Measurements from ENCODE around the gene SP3.

SP3 gene

DNA sequence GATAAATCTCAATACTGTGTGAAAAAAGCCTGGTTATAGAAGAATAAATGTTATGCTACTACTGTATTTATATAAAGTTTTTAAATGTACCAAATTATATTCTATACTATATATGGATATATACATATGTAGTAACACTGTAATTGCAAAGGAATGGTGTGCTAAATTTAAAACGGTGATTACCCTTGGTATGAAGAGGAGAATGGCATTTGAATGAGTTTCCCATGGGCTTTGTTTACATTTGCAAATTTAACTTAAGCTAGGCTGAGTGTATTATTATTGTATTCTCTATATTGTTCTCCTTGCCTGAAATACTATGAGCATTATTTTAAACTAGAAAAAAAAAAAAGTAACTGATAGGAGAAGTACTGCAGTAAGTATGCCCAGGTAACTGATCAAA is 4.7 kb upstream of the SP3 start:
- no peak for DNase-seq (ENCODE audit: low read depth in 2 of 3, low spot score in 2 of 3)

DNA sequence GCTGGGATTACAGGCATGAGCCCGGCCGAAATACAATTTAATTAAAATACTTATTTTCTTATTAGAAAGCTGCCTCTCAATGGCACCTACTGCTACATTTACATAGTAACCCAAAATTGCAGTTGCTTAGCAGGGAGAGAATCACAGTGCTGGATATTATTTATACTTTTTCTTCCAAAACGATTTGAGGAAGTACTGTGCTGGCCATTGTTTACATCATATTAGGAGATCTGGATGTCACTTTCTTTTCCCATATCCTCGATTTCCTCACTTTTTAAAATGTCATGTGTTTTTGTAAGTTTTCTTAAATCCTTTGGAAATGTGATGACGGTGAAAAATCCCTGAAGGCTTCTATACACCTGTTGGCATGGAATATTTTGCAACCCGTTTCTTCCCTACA is 3.4 kb upstream of the SP3 start:
- DNase-seq (ENCODE audit: low read depth in 2 of 3, low spot score in 2 of 3), result no peak

DNA sequence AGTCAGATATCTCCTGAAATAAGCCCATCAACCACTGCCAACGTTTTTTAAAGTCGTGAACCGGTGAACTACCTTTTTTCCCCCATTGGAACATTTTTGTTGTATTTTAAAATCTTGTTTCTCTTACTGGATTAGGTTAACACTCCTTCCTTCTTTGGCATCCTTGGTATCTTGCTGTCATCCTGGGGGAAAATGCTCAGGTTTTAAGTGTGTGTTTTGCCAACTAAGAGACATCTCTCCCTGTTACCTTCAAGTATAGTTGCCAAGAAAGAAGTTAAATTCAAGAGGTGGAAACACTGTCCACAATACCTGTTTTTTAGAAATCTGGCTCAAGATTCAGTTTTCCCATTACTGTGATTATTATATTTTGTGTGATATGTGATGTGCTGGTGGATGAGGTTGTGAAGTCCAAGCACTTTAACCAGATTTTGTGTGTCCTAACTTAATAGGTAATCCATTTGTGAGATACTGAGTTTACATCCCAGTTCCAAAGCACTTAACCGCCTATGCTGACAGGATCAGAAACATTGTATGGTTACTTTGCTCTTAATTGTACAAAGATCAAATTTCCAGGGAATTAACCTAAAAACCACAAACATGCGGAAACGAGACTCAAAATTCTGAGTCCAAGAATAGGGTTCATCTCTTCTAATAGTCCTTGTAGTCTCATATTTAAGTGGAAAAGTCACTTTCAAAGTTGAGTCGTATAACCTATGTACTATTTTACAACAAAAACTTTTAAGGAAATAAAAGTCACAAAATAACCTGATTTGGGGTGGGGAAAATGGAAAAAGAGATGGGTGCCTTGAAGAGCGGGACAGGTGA is 1.3 kb upstream of the SP3 start:
- no peak for DNase-seq (ENCODE audit: low read depth in 2 of 3, low spot score in 2 of 3)

DNA sequence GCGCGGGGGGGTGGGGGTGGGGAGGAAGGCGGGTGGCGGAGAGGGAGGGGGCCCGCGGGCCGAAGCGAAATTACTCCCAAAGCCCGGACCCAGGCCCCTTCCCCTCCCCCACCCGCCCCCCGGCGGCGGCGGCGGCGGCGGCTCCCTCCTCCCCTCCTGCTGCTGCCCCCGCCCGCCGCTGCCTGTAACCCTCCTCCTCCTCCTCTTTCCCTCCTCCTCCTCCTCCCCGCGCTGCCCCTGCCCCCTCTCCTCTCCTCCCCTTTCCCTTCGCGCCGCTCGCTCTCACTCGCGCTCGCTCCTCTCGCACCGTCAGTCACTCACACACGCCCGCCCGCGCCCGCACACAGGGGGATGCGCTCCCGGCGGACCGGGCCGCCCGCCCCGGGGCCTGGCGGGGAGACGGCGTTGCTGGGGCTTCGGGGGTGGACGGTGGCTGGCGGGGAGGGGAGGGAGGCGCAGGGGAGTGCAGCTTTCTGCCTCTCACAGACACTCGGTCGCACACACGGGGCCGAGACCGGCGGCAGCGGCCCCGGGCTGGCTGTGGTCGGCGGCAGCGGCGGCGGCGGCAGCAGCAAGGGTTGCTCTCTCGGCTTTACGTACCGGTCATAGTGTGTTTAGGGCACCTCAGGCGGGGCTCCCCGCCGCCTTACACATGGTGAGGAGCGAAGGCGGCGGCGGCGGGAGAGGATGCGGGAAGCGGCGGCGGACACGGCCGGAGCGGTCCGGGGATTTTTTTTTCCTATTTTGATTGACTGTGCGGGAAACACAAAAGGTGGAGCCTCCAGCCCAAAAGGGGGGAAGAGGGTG is 405 bp downstream of the SP3 start:
- DNase-seq (ENCODE audit: low read depth in 2 of 3, low spot score in 2 of 3), result peak; percentile 55 to 64 (median 61)

DNA sequence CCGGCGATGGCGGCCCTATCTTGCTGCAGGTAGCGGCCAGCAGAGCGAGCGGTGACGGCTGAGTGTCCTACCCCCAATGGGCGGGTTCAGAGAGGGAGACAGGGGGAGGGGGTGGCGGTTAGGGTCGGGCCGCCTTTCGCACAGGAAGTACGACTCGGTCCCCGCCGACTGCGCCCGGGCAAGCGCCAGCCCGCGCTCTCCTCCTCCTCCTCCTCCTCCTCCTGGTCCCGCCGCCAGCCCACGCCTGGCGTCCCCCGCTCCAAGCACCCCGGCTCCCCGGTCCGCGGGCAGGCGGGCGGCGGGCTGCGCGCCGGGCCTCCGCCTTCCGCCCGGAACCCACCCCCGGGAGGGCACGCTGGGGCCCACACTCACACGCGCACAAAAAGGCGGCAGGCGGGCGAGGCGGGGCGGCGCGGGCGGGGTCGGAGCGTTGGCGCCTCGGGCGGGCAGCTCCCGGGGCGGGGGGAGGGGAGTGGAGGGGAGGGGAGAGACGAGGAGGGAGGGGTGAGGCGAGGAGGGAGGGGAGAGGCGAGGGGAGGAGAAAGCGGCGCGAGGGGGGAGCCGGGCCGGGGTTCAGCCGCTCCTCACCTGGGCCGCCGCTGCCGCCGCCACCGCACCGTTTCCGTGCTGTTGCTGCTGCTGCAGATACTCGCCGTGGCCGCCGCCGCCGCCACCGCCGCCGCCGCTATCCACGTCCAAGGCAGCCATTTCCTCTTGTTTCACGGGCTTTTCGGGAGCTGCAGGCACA is 1.2 kb downstream of the SP3 start:
- peak; percentile 74 to 87 (median 86) for DNase-seq (ENCODE audit: low read depth in 2 of 3, low spot score in 2 of 3)

DNA sequence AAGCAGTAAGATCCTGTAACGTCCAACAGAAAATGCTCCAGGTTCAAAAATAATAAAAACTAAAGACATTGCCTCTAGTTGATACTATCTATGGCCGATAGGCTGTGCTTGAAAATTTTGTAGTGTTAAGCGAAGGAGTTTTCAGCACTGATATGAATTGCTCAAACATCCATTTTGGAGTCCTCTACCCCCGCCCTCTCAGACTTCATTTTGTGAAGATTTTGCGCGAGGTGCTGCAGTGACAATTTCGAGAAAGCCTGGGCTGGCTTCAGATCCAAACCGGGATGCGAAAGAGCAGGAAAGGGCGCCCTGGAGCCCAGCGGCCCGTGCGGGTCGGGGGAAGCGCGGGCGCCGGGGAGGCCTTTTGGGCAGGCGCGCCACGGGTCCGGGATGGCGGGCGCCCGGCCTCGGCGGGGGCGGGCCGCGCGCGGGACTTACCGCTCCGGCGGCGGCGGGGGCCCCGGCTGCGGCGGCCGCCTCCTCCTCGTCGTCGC is 1.8 kb downstream of the SP3 start:
- DNase-seq (ENCODE audit: low read depth in 2 of 3, low spot score in 2 of 3), result peak in 1 of 3 experiments; percentile 50

DNA sequence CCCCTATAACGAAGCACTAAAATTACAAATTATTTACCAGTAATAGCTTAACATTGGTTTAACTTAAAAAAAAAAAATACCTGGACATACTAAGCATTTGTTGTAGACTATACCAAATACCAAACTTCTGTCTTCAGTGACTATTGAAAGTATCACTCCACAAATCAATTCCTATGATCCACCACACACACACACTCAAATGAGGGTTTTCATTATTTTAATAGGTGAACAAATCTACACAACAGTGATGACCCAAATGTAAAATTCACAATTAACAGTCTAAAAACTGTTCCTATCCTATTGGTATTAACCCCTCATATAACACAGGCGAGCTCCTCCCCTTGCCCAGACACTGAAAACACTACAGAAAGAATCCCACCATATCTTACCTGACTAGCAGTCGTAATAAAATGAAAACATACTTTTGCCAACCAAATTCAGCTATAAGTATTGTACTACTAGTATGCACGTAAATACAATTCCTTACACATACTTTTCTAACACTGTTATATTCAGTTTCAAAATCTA is 2.5 kb downstream of the SP3 start:
- no peak for DNase-seq (ENCODE audit: low read depth in 2 of 3, low spot score in 2 of 3)

DNA sequence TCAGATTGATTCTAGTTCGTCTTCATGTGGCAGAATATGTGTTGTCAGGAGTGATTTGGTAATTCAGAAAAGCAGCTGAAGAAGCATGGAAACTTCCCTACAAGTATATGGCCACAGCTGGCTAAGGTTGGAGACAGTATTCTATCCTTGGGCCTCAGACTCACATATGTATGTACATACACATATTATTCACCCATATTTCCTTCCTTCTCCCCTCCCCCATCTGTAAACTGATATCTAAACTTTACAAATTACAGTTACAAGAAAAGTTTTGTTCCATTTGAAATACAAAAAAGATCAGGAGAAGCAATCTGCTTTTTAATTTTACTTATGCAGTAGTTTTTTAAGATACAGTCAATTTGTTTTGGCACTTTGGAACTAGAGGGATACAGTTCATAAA is 3.1 kb downstream of the SP3 start:
- no peak for DNase-seq (ENCODE audit: low read depth in 2 of 3, low spot score in 2 of 3)

DNA sequence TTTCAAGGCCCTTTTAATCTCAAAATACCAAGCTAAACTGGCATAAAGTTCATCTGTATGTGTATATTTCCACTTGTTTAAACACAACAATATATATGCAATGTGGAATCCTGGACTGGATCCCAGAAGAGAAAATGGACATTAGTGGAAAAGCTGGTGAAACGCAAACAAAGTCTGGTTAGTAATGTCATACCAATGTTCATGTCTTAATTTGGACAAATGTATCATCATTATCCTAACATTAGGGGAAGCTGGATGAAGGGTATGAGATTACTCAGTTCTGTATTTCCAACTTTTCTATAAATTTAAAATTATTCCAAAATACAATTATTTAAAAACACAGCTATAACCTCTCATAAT is 3.8 kb downstream of the SP3 start:
- DNase-seq (ENCODE audit: low read depth in 2 of 3, low spot score in 2 of 3), result no peak

DNA sequence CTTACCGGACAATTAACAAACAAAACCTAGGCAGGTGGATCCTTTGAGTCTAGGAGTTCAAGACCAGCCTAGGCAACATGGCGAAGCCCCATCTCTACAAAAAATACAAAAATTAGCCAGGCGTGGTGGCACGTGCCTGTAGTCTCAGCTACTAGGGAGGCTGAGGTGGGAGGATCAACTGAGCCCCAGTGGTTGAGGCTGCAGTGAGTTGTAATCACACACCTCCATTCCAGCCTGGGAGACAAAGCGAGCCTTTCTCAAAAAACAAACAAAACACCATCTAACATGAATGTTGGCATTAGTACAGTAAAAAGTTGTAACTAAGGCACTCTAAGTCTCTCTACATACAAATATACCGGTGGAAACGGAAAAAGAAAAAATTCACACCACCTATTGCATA is 5.3 kb downstream of the SP3 start:
- DNase-seq (ENCODE audit: low read depth in 2 of 3, low spot score in 2 of 3), result no peak

DNA sequence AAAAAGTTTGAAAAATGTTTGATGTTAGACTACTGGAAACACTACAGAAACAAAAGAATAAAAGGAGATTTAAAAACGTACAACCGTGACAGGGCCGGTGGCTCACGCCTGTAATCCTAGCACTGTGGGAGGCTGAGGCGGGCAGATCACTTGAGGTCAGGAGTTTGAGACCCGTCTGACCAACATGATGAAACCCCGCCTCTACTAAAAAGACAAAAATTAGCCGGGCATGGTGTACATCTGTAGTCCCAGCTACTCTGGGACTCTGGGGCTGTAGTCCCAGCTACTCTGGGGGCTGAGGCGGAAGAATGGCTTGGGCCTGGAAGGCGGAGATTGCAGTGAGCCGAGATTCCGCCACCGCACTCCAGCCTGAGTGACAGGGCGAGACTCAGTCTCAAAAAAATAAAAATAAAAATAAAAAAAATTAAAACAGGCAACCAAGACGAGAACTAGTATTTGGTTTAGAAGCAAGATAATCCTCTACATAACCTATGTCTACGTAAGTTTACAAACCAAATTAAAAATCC is 5.8 kb downstream of the SP3 start:
- DNase-seq (ENCODE audit: low read depth in 2 of 3, low spot score in 2 of 3), result no peak

DNA sequence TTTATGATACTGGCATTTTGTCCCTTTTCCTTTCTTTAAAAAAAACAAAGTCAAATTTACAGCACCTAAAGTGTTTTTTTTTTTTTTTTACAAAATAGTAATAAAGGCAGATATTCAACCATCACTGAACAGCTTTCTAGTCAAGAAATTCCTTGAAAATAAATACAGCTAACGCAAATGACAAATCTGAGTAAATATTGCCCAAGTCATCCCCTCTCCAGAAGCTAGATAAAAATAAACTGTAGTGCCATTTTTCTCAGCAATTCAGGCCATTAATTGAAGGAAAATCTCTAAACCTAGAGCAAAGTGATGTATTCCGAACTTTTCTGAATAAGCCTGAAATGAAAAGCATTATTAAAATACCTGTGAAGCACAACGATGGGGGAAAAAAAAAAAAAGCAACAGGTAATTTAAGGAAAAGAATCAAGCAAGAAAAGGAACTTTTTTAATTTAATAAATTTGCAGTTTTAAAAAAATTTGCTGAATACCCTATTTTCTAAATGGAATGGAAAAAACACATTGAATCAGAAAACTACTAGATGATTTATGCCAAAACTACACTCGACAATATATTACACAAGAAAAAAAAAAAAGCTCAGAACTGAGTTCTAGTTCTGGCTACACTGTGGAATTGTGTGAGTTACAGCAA is 6.9 kb downstream of the SP3 start:
- no peak for DNase-seq (ENCODE audit: low read depth in 2 of 3, low spot score in 2 of 3)

DNA sequence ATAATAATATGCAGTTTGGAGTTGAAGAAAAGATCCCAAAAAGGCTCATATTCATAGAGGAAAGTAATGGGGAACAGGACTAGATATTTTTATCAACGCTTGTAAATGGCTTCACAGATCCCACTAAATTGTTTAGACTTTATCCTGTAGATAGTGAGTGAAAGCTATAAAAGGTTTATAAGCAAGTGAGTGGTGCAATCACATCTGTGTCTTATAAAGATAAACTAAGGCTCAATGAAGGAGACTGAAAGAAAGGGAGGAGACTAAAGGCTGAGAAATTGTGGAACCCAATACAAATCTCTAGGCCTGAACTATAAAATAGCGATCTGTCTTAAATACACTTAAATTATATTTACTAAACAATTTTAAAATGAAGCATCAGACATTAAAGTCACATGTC is 7.7 kb downstream of the SP3 start:
- DNase-seq (ENCODE audit: low read depth in 2 of 3, low spot score in 2 of 3), result no peak

DNA sequence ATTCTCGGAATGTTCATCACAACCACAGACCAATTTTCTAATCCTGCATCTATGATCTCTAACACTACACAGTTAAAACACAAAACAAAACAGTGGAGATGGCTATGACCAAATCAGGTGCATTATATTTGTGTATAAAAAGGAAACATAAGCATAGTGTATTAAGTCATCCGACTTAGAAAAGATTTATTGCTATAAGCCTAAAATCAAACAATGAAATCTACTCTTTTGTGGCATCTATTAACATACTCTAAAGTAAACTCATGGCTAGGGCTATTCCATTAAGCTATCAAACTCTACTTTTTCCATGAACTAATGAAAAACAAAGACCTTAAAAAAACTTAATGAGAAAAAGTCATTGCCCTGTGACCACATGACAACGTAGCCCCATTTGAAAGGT is 8.7 kb downstream of the SP3 start:
- DNase-seq (ENCODE audit: low read depth in 2 of 3, low spot score in 2 of 3), result no peak

DNA sequence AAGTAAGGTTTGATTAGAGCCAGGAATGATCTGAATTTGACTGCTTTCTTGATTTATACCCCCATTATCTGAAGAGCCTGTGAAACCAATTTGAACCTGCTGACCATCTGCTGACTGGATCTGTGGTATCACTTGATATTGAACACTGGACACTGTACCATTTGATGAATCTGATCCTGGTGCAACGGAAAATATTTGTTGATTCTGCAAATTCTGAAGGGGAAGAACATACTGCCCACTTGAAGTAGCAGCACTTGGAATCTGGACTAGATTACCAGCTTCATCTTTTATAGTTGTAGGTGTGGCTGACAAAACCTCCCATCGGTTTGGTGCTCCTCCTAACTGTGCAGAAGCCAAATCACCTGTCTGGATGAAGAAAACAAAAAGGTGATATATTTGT is 9.3 kb downstream of the SP3 start:
- no peak for DNase-seq (ENCODE audit: low read depth in 2 of 3, low spot score in 2 of 3)

DNA sequence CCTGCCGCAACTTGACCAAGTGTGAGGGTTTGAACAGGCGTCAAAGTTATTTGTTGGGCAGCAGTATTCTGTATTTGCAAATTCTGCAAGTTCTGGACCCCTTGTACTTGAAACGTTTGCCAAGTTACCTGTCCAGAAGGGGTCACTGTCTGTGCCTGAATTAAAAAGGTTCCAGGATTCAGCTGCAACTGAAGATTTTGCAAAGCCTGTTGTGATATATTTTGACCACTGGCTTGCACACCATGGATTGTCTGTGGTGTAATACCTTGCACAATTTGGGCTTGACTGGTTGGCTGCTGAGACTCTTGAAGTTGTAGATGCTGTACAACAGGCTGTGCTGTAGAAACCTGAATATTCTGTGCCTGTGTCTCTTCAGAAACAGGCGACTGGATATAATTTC is 10.2 kb downstream of the SP3 start:
- DNase-seq (ENCODE audit: low read depth in 2 of 3, low spot score in 2 of 3), result no peak

DNA sequence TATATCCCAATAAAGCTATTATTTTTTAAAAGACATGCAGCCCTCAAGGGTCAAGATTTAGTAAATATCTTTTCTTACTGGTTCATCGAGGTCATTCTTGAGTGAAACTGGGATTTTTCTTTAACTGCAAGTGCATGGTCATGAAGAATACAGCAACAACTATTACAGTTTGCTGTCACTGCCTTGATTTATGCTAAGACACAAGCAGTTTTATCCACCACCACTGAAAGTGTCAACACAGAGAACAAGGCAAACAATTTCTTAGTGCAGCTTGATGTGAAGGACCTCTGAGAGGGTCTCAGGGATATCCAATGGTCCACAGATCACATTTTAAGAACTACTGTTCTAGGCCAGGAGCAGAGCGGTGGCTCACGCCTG is 12.1 kb downstream of the SP3 start:
- DNase-seq (ENCODE audit: low read depth in 2 of 3, low spot score in 2 of 3), result no peak

DNA sequence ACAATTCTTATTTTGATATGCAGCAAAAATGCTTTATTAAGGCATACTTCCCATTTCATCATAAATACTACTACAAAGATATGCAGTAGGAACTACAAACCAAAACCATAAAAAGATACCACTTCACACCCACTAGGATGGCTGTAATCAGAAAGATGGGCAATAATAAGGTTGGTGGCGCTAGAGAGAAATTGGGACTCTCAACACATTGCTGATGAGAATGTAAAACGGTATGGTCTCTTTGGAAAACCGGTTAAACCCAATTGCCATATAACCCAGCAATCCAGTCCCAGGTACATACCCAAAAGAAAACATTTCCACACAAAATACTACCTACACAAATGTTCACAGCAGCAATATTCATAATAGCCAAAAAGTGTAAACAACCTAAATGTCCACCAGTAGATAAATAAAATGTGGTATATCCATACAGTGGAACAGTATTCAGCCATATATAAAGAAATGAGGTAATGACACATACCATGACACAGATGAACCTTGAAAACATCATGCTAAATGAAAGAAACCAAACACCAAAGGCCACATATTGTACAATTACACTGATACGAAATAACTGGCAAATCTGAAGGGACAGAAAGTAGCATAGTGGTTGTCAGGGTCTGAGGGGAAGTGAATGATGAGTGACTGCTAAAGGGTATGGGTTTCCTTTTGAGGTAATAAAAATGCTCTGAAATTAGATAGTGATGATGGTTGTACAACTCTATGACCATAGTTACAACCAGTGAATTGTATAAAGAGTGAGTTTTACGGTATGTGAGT is 12.7 kb downstream of the SP3 start:
- DNase-seq (ENCODE audit: low read depth in 2 of 3, low spot score in 2 of 3), result no peak

DNA sequence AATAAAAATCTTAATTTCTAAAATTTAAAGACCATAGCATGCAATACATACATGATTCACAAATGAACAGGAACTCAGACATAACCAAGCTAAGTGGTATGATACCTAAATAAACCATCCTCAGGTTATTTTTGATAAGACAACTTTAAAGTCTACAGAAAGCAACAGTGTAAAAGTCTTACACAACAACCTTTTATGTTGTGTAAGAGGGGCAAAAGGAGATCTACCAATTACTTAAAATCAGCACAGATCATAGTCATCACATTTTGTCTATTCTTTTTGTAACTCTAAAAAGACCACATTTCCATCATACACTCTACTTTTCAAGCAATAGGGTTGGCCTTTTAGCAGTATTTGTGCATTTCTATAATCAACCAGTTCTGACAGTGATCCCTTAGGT is 16.3 kb downstream of the SP3 start:
- no peak for DNase-seq (ENCODE audit: low read depth in 2 of 3, low spot score in 2 of 3)

DNA sequence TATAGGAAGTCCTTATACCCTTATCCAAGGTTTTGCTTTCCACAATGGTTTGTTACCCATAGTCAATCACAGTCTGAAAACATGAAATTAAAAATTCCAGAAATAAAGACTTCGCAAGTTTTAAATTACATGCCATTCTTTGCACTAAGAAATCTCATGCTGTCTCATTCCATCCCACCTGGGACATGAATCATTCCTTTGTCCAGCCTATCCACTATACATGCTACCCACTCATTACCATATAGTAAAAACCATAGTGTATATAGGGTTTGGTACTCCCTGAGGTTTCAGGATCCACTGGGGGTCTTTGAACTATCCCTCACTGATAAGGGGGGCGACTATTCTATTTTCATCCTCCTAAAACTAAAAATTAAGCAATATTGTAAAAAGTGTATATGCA is 17.0 kb downstream of the SP3 start:
- no peak for DNase-seq (ENCODE audit: low read depth in 2 of 3, low spot score in 2 of 3)

Data from activated CD8-positive, alpha-beta memory T cell treated with anti-CD3 and anti-CD28 coated beads for 48 hours (primary cell).